ENCODE measurements around the gene ACTR3.

- TF ChIP-seq ATF3 (CRISPR knock-in tag; conservative IDR thresholded peaks at IDR 0.05): no peak
- TF ChIP-seq ZNF232 (CRISPR knock-in tag; IDR thresholded peaks at IDR 0.05): no peak
- no peak for TF ChIP-seq CTCF (IDR thresholded peaks at IDR 0.05)
- no peak for TF ChIP-seq NFE2L1 (CRISPR knock-in tag; IDR thresholded peaks at IDR 0.05)
- no peak for TF ChIP-seq JAZF1 (CRISPR knock-in tag; IDR thresholded peaks at IDR 0.05)
- TF ChIP-seq USF1 (CRISPR knock-in tag; IDR thresholded peaks at IDR 0.05): no peak
- TF ChIP-seq JUN (CRISPR knock-in tag; IDR thresholded peaks at IDR 0.05): no peak
- no peak for TF ChIP-seq ZNF512 (CRISPR knock-in tag; IDR thresholded peaks at IDR 0.05; ENCODE audit: borderline replicate concordance)
- no peak for TF ChIP-seq PRRX2 (CRISPR knock-in tag; IDR thresholded peaks at IDR 0.05)
- TF ChIP-seq MAX (CRISPR knock-in tag; IDR thresholded peaks at IDR 0.05): no peak
Measured at GRCh38 chr2:113846429-113846828, 43.5 kb upstream of the ACTR3 start.

All from WTC11 (cell line).